Ascending aorta (tissue), 2 donors: ENCODE measurements around the gene RMI2. TPM values are rescaled to one million over a fixed set of nuclear protein-coding genes. Genes with fewer than 3 reads are reported as not detected.

Source experiments
- DNase-seq, 2 donors: peaks; one replicate each; pipeline ENCODE4 v3.0.0-alpha.2; 2019; ENCODE audit warnings: low spot score in 2 of 2
- H3K27ac ChIP-seq, 2 donors: fragments of 200-600 bp; sonication (generic); one replicate each; pipeline ENCODE4 v1.5.1; 2016 to 2017; ENCODE audit warnings: mild to moderate bottlenecking in 1 of 2
- H3K27me3 ChIP-seq: fragments of 200-600 bp; sonication (generic); one replicate; pipeline ENCODE4 v1.5.1; 2017
- H3K36me3 ChIP-seq, 2 donors: fragments of 200-600 bp; sonication (generic); one replicate each; pipeline ENCODE4 v1.5.1; 2016
- H3K4me1 ChIP-seq, 2 donors: fragments of 200-600 bp; sonication (generic); one replicate each; pipeline ENCODE4 v1.5.1; 2016 to 2017; ENCODE audit warnings: mild to moderate bottlenecking in 1 of 2
- H3K4me3 ChIP-seq, 2 donors: fragments of 200-600 bp; sonication (generic); one replicate each; pipeline ENCODE4 v1.5.1; 2016 to 2017; ENCODE audit warnings: mild to moderate bottlenecking in 1 of 2
- H3K9me3 ChIP-seq, 2 donors: fragments of 200-600 bp; sonication (generic); one replicate each; pipeline ENCODE4 v1.5.1; 2016
- intact Hi-C: fragments of 100-400 bp; cut with DNase I; formaldehyde crosslinking; loops from one replicate; pipeline ENCODE4 v1.15.1; 2023
- total RNA-seq: library from RNA; depleted of rRNA; stranded (reverse); fragments of >200 nt; gene quantifications from one replicate; pipeline ENCODE4 v1.1.0, GENCODE V29; 2016
- TF ChIP-seq, protein P1 (sequence below), 3 experiments: fragments of 200-600 bp in 2 of 3; fragments of 450-650 bp in 1 of 3; sonication (generic) in 2 of 3; IDR thresholded peaks; one replicate each; pipeline ENCODE4 v1.5.1; 2016 to 2019; ENCODE audit warnings: antibody characterized with exemption in 3 of 3, mild to moderate bottlenecking in 1 of 3, moderate library complexity in 1 of 3

RMI2 gene
- total RNA-seq, 1 donor from 2014 or later: not detected

DNA sequence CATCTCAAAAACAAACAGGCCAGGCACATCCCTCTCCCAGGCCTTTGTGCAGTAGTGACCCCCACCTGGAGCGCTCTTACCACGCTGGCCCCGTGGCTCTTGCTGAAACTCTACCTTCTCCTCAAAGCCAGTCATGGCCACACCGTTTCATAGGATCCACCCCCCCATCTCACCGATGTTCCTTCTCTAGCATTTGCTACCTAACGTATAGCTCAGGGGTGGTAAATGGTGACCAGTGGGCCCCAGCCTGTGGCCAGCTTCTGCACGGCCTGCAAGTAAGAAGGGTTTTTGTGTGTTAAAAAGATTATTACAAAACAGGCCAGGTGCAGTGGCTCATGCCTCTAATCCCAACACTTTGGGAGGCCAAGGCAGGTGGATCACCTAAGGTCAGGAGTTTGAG lies 43.8 kb downstream of the RMI2 start:
- Histone ChIP-seq H3K27me3 (no peaks in the 10 kb centered on the region), H3K4me3 (no peak overlapping the region), H3K27ac (no peak overlapping the region), H3K9me3 (no peaks in the 10 kb centered on the region), H3K36me3 (no peaks in the 10 kb centered on the region), H3K4me1 (peaks cover 0 to 9% of the 10 kb centered on the region in 2 donors)
- DNase-seq: no peak
- TF ChIP-seq, protein P1, sequence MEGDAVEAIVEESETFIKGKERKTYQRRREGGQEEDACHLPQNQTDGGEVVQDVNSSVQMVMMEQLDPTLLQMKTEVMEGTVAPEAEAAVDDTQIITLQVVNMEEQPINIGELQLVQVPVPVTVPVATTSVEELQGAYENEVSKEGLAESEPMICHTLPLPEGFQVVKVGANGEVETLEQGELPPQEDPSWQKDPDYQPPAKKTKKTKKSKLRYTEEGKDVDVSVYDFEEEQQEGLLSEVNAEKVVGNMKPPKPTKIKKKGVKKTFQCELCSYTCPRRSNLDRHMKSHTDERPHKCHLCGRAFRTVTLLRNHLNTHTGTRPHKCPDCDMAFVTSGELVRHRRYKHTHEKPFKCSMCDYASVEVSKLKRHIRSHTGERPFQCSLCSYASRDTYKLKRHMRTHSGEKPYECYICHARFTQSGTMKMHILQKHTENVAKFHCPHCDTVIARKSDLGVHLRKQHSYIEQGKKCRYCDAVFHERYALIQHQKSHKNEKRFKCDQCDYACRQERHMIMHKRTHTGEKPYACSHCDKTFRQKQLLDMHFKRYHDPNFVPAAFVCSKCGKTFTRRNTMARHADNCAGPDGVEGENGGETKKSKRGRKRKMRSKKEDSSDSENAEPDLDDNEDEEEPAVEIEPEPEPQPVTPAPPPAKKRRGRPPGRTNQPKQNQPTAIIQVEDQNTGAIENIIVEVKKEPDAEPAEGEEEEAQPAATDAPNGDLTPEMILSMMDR (IDR thresholded peaks at IDR 0.05): no peak
- intact Hi-C loops: no loop called here

DNA sequence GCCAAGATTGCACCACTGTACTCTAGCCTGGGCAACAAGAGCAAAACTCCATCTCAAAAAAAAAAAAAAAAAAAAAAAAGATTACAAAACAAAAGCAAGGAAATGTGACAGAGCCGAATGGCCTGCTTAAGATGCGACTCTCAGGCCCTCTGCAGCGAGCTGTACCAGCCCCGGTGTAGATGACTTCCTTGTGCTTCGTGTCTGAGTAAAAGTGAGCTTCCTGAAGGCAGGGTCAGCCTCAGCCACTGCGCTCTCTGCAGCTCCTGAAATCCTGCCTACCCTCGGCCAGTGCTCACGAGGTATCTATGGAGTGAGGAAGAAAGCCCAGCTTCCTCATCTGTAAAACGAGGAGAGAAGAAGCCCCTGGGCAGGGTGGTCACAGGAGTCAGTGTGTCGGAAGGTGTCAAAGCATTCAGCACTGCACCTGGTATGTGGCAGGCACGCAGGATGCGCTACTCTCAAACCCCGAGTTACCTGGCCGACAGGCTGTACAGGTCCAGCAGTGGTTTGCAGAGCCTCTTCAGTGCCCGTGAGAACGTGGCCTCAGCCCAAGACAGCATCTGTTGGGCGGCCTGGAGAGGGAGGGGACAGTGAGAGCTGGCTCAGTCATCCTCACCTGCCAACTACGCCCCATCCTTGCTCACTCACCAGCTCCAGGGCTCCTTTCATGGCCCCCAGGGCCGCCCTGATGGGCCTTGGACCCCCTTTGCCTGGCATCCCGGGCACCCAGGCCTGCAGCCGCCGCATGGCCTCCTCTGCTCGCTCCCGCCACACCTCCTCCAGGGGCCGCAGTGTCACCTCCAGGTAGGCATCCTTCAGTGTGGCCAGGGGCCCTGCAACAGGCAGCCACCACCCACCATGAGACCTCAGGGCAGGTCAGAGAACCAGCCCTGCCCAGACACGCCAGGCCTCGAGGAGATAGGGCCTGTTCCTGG lies 44.6 kb downstream of the RMI2 start:
- Histone ChIP-seq H3K4me1 (peaks cover 0 to 9% of the 10 kb centered on the region in 2 donors), H3K27me3 (no peaks in the 10 kb centered on the region), H3K36me3 (no peaks in the 10 kb centered on the region), H3K4me3 (no peak overlapping the region), H3K27ac (no peak overlapping the region), H3K9me3 (no peaks in the 10 kb centered on the region)
- TF ChIP-seq, protein P1 (IDR thresholded peaks at IDR 0.05): no peak
- intact Hi-C loops: loop anchor here (10.0 kb wide), 1 partner anchor 675 kb away; no protein-coding TSS in a partner anchor
- no peak for DNase-seq

DNA sequence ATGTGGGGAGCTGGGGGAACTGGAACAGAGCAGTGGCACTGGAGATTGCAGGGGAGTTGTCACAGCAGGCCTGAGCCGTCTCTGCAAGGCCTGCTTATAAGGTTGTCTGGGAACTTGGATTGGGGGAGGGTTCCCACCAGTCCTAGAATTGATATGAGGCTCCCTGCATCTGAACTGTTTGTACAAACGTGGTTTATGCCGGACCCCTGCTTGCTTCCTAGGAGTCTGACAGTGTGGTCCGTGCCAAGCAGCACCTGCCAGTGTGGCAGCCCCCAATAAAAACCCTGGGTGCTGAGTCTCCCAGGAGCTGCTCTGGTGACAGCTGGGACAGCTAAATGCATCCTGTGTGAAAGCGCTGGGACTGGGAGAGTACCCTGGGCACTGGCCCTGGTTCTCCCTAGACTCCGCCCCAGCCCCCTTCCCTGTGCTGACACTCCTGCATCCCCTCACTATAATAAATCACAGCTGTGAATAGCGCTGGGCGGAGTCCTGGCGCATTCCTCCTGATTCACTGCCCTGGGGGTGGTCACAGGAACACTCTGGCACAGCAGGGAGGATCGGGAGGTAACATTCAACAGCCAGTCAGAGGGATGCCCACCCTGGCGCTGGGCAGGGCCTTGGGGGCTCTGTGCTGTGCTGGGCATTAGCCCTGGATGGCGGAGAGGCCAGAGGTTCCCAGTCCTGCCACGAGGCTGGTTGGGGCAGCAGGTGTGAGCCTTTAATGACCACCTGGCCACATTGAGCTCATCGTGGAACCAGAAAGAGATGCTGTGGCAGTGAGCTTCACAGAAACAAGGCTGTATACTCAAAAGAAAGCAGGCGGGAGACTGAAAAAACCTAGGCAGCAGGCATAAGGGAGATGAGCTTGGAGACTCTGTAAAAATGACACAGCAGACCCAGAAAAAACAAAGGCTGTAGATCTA lies 45.6 kb downstream of the RMI2 start:
- H3K4me3 ChIP-seq: no peak overlapping the region
- H3K9me3 ChIP-seq: no peaks in the 10 kb centered on the region
- peaks cover 0 to 9% of the 10 kb centered on the region in 2 donors for H3K4me1 ChIP-seq
- no peak overlapping the region for H3K27ac ChIP-seq
- intact Hi-C loops: loop anchor here (10.0 kb wide), 1 partner anchor 674 kb away; no protein-coding TSS in a partner anchor
- no peaks in the 10 kb centered on the region for H3K36me3 ChIP-seq
- H3K27me3 ChIP-seq: no peaks in the 10 kb centered on the region
- no peak for DNase-seq
- TF ChIP-seq, protein P1 (IDR thresholded peaks at IDR 0.05): no peak

DNA sequence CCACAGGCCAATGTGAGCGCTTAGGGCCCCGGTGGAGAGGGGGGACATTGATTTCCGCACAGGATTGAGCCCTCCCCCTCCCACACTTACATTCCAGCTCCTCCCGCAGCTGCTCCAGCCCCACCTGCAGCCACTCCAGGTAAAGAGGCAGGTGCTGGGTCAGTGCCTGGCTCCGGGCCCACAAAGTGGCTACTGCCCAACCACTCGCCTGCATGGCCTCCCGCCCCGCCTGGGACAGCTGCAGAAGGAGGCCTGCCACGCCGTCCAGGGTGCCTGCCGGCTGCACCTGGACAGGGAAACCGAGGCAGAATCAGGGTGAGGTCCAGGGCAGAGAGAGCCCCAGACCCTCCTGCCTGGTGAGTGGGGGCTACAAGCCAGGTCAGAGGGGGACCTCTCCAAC lies 46.3 kb downstream of the RMI2 start:
- intact Hi-C loops: loop anchor here (10.0 kb wide), 1 partner anchor 673 kb away; no protein-coding TSS in a partner anchor
- H3K4me1 ChIP-seq: peaks cover 0 to 11% of the 10 kb centered on the region in 2 donors
- no peaks in the 10 kb centered on the region for H3K36me3 ChIP-seq
- H3K9me3 ChIP-seq: no peaks in the 10 kb centered on the region
- no peak overlapping the region for H3K27ac ChIP-seq
- H3K4me3 ChIP-seq: no peak overlapping the region
- H3K27me3 ChIP-seq: no peaks in the 10 kb centered on the region
- no peak for DNase-seq
- TF ChIP-seq, protein P1 (IDR thresholded peaks at IDR 0.05): no peak

DNA sequence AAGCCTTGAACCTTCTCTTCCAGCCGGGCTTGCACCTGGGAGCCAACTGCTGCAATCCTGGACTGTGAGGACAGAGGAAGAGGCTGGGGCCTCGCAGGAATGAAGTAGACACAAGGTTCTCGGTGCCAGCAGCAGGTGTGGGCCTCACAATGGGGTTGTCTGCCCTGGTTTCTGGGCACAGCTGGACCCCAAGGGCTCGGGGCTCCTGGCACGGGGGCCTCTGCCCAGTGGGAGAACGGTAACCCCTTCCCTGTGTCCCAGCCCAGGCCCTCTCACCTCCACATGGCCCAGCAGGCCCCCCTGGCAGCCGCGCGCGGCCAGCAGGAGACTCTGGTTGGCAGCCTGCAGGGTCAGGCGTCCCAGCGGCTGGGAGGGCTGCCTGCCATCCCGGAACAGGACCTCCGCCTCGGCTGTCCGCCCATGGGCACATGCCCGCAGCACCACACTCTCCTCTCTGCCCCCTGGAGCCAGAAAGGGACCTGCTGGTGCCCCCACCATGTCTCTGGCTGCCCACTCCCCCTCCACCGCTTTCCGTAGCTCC lies 46.9 kb downstream of the RMI2 start:
- intact Hi-C loops: loop anchor here (10.0 kb wide), 1 partner anchor 673 kb away; no protein-coding TSS in a partner anchor
- Histone ChIP-seq H3K9me3 (no peaks in the 10 kb centered on the region), H3K4me3 (no peak overlapping the region), H3K27me3 (no peaks in the 10 kb centered on the region), H3K4me1 (peaks cover 0 to 5% of the 10 kb centered on the region in 2 donors), H3K27ac (no peak overlapping the region), H3K36me3 (no peaks in the 10 kb centered on the region)
- TF ChIP-seq, protein P1 (IDR thresholded peaks at IDR 0.05): no peak
- no peak for DNase-seq
